HepG2 (cell line): ENCODE results near the gene HYOU1. TPM values are rescaled to one million over a fixed set of nuclear protein-coding genes. Genes with fewer than 3 reads are reported as not detected.
A peak's percentile ranks its signal among the peaks of the same experiment; 100 is the strongest.

Experiments
- FOXA1 ChIP-seq, 2 experiments: fragments of 450-650 bp in 1 of 2; sonication (generic) in 1 of 2; formaldehyde crosslinking in 1 of 2; IDR thresholded peaks; 2 replicates each; pipeline versions ENCODE4 v1.4.0 to v1.6.1; 2016 to 2020; ENCODE audit warnings: missing genetic modification reagents in 1 of 2
- FOXC1 ChIP-seq: sonication (generic); formaldehyde crosslinking; IDR thresholded peaks from 2 replicates; pipeline ENCODE4 v1.8.0; 2022; ENCODE audit warnings: mild to moderate bottlenecking, missing genetic modification reagents, borderline replicate concordance
- XBP1 ChIP-seq: sonication (generic); formaldehyde crosslinking; IDR thresholded peaks from 2 replicates; pipeline ENCODE4 v1.5.0; 2020; ENCODE audit warnings: missing genetic modification reagents
- ZBTB46 ChIP-seq: sonication (generic); formaldehyde crosslinking; IDR thresholded peaks from 2 replicates; pipeline ENCODE4 v1.4.0; 2020; ENCODE audit warnings: mild to moderate bottlenecking, missing genetic modification reagents, borderline replicate concordance
- ZFP41 ChIP-seq: sonication (generic); formaldehyde crosslinking; IDR thresholded peaks from 2 replicates; pipeline ENCODE4 v1.4.0; 2020; ENCODE audit warnings: mild to moderate bottlenecking, missing genetic modification reagents, borderline replicate concordance
- ZNF562 ChIP-seq: sonication (generic); formaldehyde crosslinking; IDR thresholded peaks from 2 replicates; pipeline ENCODE4 v1.8.0; 2022; ENCODE audit warnings: missing genetic modification reagents, borderline replicate concordance
- ZSCAN31 ChIP-seq: sonication (generic); formaldehyde crosslinking; IDR thresholded peaks from 2 replicates; pipeline ENCODE4 v1.5.0; 2020; ENCODE audit warnings: low read depth, mild to moderate bottlenecking, missing genetic modification reagents
- polyA plus RNA-seq, 8 experiments: library from polyadenylated mRNA; depleted of rRNA in 3 of 8; stranded (reverse) in 7 of 8; unstranded in 1 of 8; fragments of >200 nt; fragmentation: Illumina TruSeq in 4 of 8; extraction: Trizol in 4 of 8; gene quantifications; 2 replicates each; pipeline versions ENCODE4 v1.2.1 to v1.2.3, GENCODE V29; 2011 to 2016; ENCODE audit warnings: low read depth in 4 of 8, missing spikeins in 1 of 8, mixed read lengths in 1 of 8; ENCODE audit not compliant: insufficient read depth in 1 of 8
- total RNA-seq, 5 experiments: library from RNA; depleted of rRNA; stranded (reverse); fragments of >200 nt; fragmentation: Illumina TruSeq; extraction: Trizol; gene quantifications; 2 replicates each; pipeline ENCODE4 v1.2.3, GENCODE V29; 2016; ENCODE audit warnings: low read depth in 1 of 5
- TF ChIP-seq, protein P1 (sequence below): sonication (generic); formaldehyde crosslinking; IDR thresholded peaks from 2 replicates; pipeline ENCODE4 v1.4.0; 2020; ENCODE audit warnings: missing genetic modification reagents, borderline replicate concordance

The HYOU1 gene
- total and polyA plus RNA-seq, 2 of the 13 experiments (the other 11 are each of a cell fraction or from before 2014, with no cell fraction given) = 127 to 155 TPM

DNA sequence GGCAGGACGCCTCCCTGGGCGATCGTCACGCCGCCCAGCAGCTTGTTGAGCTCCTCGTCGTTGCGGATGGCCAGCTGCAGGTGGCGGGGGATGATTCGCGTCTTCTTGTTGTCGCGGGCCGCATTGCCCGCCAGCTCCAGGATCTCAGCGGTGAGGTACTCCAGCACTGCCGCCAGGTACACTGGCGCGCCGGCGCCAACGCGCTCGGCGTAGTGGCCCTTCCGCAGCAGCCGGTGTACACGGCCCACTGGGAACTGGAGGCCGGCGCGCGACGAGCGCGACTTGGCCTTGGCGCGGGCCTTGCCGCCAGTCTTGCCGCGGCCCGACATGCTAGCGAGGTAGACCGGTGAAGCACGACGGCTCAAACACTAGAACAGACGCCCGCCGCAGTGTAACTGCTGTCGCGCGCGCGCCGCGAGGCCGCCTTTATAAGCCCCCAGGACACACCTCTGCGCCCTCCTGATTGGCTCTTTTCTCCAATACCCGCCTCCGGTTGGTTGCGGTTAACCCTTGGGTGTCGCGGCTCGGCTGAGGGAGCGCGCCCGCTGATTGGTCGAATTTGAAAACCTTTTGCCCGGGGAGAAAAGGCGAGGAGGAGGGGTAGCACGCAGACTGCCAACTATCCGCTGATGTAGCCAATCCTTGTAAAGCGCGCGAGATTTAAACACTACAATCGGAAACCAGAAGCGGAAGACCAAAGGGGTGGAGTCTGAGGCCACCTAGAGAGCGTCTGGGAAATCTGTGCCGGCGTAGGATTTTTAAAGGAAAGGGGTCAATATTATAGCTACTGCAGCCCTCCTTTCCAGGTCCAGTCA is 38.3 kb upstream of the HYOU1 start (continued):
- TF ChIP-seq ZBTB46 (CRISPR knock-in tag) = no peak
- TF ChIP-seq XBP1 = 0 out of 2 replicates have a peak, but pooled peaks have one; percentile 55
- TF ChIP-seq, protein P1, sequence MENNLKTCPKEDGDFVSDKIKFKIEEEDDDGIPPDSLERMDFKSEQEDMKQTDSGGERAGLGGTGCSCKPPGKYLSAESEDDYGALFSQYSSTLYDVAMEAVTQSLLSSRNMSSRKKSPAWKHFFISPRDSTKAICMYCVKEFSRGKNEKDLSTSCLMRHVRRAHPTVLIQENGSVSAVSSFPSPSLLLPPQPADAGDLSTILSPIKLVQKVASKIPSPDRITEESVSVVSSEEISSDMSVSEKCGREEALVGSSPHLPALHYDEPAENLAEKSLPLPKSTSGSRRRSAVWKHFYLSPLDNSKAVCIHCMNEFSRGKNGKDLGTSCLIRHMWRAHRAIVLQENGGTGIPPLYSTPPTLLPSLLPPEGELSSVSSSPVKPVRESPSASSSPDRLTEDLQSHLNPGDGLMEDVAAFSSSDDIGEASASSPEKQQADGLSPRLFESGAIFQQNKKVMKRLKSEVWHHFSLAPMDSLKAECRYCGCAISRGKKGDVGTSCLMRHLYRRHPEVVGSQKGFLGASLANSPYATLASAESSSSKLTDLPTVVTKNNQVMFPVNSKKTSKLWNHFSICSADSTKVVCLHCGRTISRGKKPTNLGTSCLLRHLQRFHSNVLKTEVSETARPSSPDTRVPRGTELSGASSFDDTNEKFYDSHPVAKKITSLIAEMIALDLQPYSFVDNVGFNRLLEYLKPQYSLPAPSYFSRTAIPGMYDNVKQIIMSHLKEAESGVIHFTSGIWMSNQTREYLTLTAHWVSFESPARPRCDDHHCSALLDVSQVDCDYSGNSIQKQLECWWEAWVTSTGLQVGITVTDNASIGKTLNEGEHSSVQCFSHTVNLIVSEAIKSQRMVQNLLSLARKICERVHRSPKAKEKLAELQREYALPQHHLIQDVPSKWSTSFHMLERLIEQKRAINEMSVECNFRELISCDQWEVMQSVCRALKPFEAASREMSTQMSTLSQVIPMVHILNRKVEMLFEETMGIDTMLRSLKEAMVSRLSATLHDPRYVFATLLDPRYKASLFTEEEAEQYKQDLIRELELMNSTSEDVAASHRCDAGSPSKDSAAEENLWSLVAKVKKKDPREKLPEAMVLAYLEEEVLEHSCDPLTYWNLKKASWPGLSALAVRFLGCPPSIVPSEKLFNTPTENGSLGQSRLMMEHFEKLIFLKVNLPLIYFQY = no peak
- TF ChIP-seq ZSCAN31 (CRISPR knock-in tag) = peak; percentile 88
- peak; percentile 78; the same call in 1 of the 2 replicates for TF ChIP-seq ZFP41 (CRISPR knock-in tag)
- peak; percentile 88; the same call in 1 of the 2 replicates for TF ChIP-seq ZNF562 (CRISPR knock-in tag)
- peak; percentile 96; the same call in 1 of the 2 replicates for TF ChIP-seq FOXC1
- TF ChIP-seq FOXA1 (IDR thresholded peaks at IDR 0.05) = no peak
- no peak for TF ChIP-seq FOXA1 (CRISPR knock-in tag; IDR thresholded peaks at IDR 0.05)
